Measurements from ENCODE around the gene CYP27B1.
A peak's percentile ranks its signal among the peaks of the same experiment; 100 is the strongest.

CYP27B1 gene

DNA sequence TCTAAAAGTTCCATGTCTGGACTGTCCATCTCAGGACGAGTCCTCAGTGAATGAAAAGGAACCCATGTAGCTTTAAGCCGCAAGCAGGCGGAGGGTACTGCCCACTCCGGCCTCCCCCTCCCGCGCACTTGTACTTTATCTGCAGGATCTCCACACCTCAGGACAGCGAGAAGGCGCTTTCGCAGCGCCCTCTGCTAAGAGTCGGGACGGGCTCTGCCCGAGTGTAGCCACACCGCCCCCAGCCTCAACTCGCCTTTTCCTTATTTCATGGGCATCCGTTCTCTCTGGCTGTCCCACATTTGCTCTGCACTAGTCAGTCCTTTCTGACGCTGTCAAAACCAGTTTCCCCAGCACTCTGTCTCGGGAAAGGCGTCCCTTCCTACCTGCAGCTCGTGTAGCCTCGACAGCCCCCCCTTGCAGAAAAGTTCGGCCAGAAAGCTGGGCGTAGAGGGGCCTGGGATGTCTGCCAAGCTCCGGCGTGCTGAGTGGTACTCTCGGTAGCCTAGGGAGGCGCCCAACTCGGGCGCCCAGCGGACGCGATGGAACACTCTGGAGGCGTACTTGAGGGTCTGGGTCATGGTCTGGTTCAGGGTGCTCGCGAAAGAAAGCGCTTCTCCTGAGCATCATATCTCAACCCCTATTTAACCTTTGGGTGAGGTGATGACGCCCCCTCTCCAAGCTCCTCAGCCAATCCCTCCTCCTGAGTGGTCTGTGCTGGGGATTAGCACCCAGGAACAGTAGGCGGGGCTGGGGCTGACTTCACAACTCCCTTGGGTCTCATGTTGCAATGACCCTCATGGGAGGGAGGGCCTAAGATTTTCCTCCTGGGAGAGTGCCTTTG lies at the start of gene CYP27B1:
Gene CYP27B1, minus strand, starts transcription at position 615 of the 841 bp plus-strand sequence. Its CDS starts 37 bp downstream, at position 578.
- DNase-seq, result no peak

DNA sequence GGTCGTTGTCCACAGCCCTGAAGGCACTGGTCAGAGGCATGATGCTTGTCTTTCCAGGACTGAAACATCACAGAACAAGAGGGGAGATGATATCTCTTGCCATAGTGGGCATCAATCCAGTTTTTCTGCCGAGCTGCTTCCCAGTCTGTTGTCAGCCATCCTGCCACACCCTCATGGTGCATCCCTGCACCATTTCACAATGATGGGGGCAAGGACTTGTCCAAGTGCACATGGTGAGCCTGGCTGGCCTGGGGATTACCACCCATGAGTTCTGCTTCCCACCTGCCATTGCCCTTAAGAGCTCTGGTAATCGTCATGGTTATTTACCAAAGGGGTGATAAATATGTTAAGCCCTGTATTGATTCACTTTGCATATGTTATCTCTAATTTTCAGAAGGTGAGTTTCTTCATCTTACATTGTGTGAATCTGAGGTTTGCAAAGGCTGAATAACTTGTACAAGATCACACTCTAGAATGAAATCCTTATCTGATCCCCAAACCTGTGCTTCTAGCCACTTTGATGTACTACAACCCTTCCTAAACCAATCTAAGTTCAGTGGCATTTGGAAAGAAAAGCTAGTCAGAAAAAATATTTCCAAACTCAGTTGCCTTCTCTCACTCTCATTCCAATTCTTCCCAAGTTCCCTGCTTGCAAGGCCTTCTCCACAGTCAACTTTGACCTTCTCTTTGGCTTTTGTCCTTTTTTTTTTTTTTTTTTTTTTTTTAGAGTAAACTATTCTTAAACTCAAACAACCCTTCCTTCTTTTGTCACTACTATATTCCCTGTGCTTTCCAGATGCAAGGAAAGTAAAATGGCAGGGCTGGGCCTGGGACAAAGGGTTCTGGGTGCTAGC lies 49.4 kb upstream of the CYP27B1 start:
- no peak for DNase-seq

- no peak for DNase-seq
These were observed 48.5 kb upstream of the CYP27B1 start for GRCh38 chr12:57815177-57816000.

- no peak for DNase-seq
These were observed 47.3 kb upstream of the CYP27B1 start for GRCh38 chr12:57813971-57814772.

GRCh38 chr12:57813111-57813970 lies 46.5 kb upstream of the CYP27B1 start:
- no peak for DNase-seq

DNA sequence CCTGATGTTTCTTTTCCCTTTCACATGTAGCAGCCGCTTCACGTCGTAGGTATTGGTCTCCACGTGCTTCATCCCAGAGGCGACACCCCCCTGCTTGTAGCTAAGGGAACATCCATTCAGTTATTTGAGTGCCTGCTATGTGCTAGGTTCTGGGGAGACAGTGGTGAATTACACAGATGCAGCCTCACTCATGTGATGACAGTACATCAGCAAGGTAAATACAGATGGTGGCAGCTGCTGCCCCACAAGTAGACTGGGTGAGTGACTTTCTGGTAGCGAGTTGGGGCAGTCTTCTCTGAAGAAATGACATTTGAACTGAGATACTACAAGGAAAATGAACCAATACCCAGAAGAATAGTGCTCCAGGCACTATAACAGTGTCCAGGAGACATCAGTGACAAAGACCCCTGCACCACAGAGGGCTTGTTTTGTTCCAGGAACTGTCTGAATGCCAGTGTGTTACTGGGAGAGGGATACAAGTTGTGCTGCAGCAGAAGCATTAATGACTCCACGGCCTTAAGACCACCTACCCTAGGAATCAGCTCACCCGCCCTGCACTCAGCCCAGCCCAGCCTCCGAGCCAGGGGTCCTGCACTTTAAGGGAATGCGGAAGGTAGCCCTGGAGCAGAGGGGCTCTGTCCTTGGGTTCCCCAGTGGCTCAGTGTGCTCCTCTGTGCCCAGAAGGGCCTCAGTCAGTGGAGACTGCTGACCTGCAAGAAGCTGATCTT lies 44.3 kb upstream of the CYP27B1 start:
- no peak for DNase-seq

- no peak for DNase-seq
These were observed 43.6 kb upstream of the CYP27B1 start for GRCh38 chr12:57810450-57810849.

DNA sequence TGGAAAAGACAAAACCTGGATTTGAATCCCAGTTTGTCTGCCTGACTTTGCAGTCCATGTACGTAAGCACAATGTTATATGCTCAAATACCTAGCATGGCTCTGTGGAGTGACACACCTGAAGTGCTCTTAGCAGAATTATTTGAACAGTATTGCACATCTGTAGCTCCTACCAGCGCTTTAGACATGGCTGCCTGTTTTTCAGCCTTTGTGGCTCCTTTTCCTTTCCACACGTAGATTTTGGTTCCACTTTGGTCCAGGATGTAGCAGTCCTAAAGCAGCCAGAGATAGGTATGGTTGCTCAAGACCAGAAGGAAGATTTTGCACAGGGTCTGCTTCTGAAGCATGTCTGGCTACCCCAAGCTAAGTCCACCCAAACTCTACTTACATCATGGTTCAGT lies 42.5 kb upstream of the CYP27B1 start:
- no peak for DNase-seq

GRCh38 chr12:57808351-57808750 lies 41.5 kb upstream of the CYP27B1 start:
- no peak for DNase-seq

DNA sequence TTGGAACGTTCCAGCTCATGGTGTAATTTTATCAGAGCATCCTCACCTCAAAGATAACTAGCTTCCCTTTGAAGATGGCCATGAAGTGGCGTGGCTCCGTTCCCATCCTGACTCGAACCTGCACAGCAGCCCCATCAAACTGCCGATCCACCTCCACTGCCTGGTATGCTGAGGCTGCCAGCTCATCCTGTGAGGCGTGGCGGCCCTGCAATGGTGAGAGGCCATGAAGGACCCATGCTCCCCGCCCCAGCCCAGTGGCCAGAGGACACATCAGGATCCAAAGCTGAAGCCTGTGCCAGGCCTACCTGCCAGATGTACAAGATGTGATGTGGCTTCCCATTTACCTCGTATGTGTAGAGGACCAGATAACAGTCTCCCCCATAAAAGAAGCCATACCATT lies 40.4 kb upstream of the CYP27B1 start:
- no peak for DNase-seq

- DNase-seq, result no peak
These were observed 39.8 kb upstream of the CYP27B1 start for GRCh38 chr12:57806677-57807076.

- peak; percentile 29 for DNase-seq
These were observed 36.5 kb upstream of the CYP27B1 start for GRCh38 chr12:57803319-57803893.

GRCh38 chr12:57802607-57803006 lies 35.7 kb upstream of the CYP27B1 start:
- DNase-seq, result no peak

- no peak for DNase-seq
These were observed 34.1 kb upstream of the CYP27B1 start for GRCh38 chr12:57800965-57801364.

GRCh38 chr12:57797933-57798332 lies 31.1 kb upstream of the CYP27B1 start:
- DNase-seq, result no peak

- no peak for DNase-seq
These were observed 30.1 kb upstream of the CYP27B1 start for GRCh38 chr12:57796996-57797395.

DNA sequence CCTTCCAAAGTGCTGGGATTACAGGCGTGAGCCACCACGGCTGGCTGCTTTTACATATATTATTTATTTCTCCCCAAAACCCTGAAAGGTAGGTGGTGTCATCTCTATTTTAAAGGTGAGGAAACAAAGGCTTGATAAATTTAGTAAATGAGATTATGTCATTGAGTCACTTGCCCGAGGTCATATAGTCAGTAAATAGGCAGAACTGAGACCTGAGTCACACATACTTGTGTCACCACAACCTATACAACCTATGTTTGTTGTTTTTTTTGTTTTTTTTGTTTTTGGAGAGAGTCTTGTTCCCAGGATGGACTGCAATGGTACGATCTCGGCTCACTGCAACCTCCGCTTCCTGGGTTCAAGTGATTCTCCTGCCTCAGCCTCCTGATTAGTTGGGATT lies 28.5 kb upstream of the CYP27B1 start:
- no peak for DNase-seq

GRCh38 chr12:57793920-57794319 lies 27.0 kb upstream of the CYP27B1 start:
- no peak for DNase-seq

- no peak for DNase-seq
These were observed 17.0 kb upstream of the CYP27B1 start for GRCh38 chr12:57783861-57784260.

GRCh38 chr12:57783466-57783801 lies 16.6 kb upstream of the CYP27B1 start:
- no peak for DNase-seq

All from NCI-H1694 treated with DMSO at 0.1 percent for 48 hours (cell line).